ENCODE data around the gene NEU1.
"Not testable (repeated sequence)": the region's sequence is repeated elsewhere in the genome, so short reads cannot be mapped to it uniquely, and the experiment has no call there.

The NEU1 gene

DNA sequence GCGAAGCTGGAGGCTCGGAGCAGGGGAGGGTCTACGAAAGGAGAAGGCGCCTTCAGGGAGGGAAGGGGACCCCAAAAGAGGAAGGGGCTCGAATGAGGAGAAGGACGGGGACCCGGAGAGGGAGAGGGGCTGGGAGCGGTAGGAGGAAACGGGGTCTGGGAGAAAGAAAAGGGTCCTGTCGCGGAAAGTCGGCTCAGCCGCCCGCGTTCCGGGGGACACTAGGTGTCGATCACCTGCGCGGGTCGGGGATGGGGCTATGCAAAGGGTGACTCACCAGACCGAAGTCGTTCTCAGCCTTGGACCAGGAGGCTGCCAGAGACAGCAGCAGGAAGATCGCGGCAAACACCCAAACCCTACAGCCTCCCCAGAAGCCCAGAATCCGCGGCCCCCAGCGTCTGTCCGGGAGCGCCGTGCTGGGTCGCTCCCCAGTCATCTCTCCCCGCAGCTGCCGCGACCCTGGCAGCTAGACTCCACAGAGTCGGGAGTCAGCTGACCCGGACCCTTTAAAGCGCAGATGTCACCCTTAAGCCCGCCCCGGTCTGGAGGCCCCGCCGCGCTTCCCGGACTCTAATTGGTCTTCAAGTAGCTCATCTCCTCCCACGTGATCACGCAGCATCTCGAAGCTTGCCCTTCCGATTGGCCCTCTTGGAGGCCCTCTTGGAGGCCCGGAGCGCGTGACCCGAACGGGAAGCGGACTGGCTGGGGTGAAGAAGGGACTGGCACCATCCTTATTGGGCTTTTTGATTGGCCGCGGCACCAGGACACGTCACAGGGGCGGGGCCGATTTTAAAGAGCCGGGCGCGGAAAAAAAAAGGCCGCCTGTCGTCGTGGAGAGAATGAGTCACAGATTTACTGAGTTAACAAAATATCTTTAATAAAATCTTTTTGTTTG is at the start of gene NEU1:
Gene NEU1 (minus strand): TSS at position 478 of the 892 bp plus-strand sequence. CDS start 45 bp downstream, at position 433.
- in situ Hi-C loops (cut with HindIII; ENCODE audit: low pct_unique_long_range_greater_than_20kb, low sequenced_read_pairs) = no loop called here
- no peak for TF ChIP-seq JUND (IDR thresholded peaks at IDR 0.05; ENCODE audit: low read depth)
- DNase-seq (ENCODE audit: low read depth in 1 of 2, low spot score in 1 of 2) = peak; percentile 100

DNA sequence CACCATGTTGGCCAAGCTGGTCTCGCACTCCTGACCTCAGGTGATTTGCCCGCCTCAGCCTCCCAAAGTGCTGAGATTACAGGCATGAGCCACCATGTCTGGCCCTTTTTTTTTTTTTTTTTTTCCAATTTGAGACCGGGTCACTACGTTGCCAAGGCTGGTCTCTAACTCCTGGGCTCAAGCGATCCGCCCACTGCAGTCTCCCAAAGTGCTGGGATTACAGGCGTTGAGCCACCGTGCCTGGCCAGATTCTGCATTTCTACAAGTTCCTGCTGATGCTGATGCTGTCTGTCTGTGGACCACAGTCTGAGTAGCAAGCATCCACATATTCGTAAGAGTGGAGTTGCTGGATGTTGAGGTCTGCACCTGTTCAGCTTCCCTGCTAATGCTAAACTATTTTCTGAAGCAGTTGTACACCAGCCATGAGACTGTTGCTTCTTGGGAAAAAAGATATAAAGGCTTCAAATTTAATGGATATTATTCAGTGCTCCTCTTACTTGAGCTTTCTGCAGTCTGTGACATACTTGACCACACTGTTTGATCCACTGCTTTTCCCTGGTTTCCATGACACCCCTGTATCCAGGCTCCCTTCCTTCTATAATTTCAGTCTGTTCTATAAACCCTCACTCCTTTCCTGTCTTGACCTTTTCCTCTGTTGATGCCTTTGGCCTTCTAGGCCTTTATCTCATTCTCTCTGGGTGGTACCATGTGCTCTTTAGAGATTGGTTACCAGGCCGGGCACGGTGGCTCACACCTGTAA is 49.4 kb upstream of the NEU1 start:
- DNase-seq (ENCODE audit: low read depth in 1 of 2, low spot score in 1 of 2) = no peak
- in situ Hi-C loops (cut with HindIII; ENCODE audit: low pct_unique_long_range_greater_than_20kb, low sequenced_read_pairs) = no loop called here
- TF ChIP-seq JUND (IDR thresholded peaks at IDR 0.05; ENCODE audit: low read depth) = no peak

DNA sequence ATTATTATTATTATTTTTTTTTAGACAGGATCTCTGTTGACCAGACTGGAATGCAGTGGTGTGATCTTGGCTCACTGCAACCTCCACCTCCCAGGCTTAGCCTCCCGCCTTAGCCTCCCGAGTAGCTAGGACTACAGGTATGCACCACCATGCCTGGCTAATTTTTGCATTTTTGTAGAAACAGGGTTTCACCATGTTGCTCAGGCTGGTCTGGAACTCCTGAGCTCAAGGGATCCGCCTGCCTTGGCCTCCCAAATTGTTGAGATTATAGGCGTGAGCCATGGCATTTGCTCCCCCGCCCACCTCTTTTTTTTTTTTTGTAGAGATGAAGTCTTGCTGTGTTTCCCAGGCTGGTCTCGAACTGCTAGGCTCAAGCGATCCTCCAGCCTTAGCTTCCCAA is 46.7 kb upstream of the NEU1 start:
- DNase-seq (ENCODE audit: low read depth in 1 of 2, low spot score in 1 of 2); in situ Hi-C loops (cut with HindIII; ENCODE audit: low pct_unique_long_range_greater_than_20kb, low sequenced_read_pairs): not testable (repeated sequence)

DNA sequence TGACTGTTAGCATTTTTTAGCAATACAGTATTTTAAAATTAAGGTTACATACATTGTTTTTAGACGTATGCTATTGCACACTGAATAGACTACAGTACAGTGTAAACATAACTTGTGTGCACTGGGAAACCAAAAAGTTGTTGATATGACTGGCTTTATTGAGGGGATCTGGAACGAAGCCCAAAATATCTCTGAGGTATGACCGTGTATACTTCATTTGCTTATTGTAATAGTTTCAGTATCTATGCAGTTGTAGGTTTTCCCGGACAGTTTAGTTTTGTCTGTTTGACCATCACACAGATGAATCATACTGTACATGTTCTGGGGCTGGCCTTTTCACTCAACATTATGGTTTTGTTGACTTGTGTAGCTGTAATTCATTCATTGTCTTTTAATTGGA is 46.2 kb upstream of the NEU1 start:
- TF ChIP-seq JUND (IDR thresholded peaks at IDR 0.05; ENCODE audit: low read depth) = no peak
- in situ Hi-C loops (cut with HindIII; ENCODE audit: low pct_unique_long_range_greater_than_20kb, low sequenced_read_pairs) = no loop called here
- peak in 1 of 2 experiments; percentile 19 for DNase-seq (ENCODE audit: low read depth in 1 of 2, low spot score in 1 of 2)

DNA sequence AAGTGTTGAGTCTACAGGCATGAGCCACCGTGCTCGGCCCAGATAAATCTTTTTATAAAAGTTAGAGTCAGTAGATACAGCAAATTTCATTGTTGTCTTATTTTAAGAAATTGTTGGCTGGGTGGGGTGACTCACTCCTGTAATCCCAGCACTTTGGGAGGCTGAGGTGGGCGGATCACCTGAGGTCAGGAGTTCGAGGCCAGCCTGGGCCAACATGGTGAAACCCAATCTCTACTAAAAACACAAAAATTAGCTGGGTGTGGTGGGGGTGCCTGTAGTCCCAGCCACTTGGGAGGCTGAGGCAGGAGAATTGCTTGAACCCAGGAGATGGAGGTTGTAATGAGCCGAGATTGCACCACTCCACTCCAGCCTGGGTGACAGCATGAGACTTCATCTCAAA is 45.6 kb upstream of the NEU1 start:
- in situ Hi-C loops (cut with HindIII; ENCODE audit: low pct_unique_long_range_greater_than_20kb, low sequenced_read_pairs); DNase-seq (ENCODE audit: low read depth in 1 of 2, low spot score in 1 of 2): not testable (repeated sequence)

DNA sequence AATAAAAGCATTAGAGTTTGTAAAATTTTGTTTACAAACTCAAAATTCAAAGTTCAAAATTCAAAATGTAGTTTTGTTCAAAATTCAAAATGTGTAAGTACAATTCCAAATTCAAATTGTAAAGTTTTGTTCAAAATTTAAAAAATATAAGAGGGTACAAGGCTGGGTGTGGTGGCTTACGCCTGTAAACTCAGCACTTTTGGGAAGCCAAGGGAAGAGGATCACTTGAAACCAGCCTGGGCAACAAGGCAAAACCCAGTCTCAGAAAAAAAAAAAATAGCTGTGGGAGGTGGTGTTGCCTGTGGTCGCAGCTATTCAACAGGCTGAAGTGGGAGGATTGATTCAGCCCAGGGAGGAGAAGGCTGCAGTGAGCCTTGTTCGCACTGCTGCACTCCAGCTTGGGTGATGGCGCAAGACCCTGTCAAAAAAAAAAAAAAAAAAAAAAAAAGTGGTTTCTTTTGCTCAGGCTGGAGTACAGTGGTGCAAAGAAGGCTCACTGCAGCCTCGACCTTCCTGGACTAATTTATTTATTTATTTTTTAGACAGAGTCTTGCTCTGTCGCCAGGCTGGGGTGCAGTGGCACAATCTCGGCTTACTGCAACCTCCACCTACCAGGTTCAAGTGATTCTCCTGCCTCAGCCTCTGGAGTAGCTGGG is 44.7 kb upstream of the NEU1 start:
- DNase-seq (ENCODE audit: low read depth in 1 of 2, low spot score in 1 of 2) = no peak
- in situ Hi-C loops (cut with HindIII; ENCODE audit: low pct_unique_long_range_greater_than_20kb, low sequenced_read_pairs) = no loop called here
- no peak for TF ChIP-seq JUND (IDR thresholded peaks at IDR 0.05; ENCODE audit: low read depth)

DNA sequence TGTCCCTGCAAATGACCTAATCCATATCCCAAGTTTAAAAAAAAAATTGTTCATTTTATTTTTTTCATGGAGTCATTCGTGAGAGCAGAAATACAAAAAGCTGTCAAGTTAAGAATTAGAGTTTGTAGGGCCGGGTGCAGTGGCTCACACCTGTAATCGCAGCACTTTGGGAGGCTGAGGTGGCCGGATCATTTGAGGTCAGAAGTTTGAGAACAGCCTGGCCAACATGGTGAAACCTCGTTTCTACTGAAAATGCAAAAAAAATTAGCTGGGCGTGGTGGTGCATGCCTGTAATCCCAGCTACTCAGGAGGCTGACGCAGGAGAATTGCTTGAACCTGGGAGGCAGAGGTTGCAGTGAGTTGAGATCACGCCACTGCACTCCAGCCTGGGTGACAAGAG is 44.1 kb upstream of the NEU1 start:
- in situ Hi-C loops (cut with HindIII; ENCODE audit: low pct_unique_long_range_greater_than_20kb, low sequenced_read_pairs) = not testable (repeated sequence)

DNA sequence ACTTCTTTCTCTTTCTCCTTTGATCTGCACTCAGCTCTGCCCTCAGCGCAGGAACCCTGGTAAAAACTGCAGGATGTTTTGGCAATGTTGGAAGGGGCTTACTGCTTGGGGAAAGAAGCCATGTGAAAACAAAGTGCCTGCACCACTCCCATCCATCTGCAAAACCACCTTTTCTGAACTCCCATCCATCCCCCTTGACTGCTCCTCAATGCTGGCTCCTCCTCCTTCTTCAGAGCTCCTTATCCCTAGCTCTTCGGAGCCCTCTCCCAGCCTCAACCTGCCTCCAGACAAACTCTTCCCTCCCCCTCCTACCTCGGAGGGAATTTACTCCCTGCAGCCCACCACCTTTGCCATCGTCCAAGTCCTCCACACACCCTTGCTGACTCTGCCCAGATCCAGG is 43.5 kb upstream of the NEU1 start:
- DNase-seq (ENCODE audit: low read depth in 1 of 2, low spot score in 1 of 2) = no peak
- in situ Hi-C loops (cut with HindIII; ENCODE audit: low pct_unique_long_range_greater_than_20kb, low sequenced_read_pairs) = no loop called here

More for the DNA sequence above, 44.1 kb upstream of the NEU1 start:
- DNase-seq (ENCODE audit: low read depth in 1 of 2, low spot score in 1 of 2) = not testable (repeated sequence)

DNA sequence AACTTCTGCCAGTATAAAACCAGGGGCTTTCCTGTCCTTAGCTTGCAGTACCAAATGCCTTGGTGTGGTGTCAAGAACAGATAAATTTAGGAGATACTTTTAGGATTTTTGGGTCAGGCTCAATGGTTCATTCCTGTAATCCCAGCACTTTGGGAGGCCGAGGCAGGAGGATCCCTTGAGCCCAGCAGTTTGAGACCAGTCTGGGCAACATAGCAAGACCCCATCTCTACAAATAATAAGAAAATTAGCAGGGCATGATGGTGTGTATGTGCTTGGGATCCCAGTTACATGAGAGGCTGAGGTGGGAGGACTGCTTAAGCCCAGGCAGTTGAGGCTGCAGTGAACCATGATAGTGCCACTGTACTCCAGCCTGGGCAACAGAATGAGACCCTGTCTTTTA is 42.4 kb upstream of the NEU1 start:
- no peak for TF ChIP-seq JUND (IDR thresholded peaks at IDR 0.05; ENCODE audit: low read depth)
- in situ Hi-C loops (cut with HindIII; ENCODE audit: low pct_unique_long_range_greater_than_20kb, low sequenced_read_pairs) = no loop called here
- no peak for DNase-seq (ENCODE audit: low read depth in 1 of 2, low spot score in 1 of 2)

More for the DNA sequence above, 43.5 kb upstream of the NEU1 start:
- TF ChIP-seq JUND (IDR thresholded peaks at IDR 0.05; ENCODE audit: low read depth) = no peak

DNA sequence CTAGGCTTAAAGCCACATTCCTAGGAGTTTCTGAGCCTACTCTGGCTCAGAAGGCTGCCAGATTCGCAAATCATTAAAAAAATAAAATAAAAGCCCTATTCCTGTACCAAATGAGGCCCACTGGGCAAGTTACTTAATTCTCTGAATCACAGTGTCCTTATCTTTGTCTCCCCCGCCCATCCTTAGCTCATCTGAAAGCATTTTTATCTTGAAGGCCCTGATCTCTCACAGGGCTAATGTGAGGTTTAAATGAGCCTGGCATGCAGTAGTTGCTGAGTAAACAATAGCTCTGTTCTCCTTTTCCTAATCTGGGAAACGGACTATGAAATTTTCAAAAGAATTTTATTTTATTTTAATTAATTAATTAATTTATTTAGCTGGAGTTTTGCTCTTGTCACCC is 41.3 kb upstream of the NEU1 start:
- no peak for TF ChIP-seq JUND (IDR thresholded peaks at IDR 0.05; ENCODE audit: low read depth)
- DNase-seq (ENCODE audit: low read depth in 1 of 2, low spot score in 1 of 2) = no peak
- in situ Hi-C loops (cut with HindIII; ENCODE audit: low pct_unique_long_range_greater_than_20kb, low sequenced_read_pairs) = no loop called here

DNA sequence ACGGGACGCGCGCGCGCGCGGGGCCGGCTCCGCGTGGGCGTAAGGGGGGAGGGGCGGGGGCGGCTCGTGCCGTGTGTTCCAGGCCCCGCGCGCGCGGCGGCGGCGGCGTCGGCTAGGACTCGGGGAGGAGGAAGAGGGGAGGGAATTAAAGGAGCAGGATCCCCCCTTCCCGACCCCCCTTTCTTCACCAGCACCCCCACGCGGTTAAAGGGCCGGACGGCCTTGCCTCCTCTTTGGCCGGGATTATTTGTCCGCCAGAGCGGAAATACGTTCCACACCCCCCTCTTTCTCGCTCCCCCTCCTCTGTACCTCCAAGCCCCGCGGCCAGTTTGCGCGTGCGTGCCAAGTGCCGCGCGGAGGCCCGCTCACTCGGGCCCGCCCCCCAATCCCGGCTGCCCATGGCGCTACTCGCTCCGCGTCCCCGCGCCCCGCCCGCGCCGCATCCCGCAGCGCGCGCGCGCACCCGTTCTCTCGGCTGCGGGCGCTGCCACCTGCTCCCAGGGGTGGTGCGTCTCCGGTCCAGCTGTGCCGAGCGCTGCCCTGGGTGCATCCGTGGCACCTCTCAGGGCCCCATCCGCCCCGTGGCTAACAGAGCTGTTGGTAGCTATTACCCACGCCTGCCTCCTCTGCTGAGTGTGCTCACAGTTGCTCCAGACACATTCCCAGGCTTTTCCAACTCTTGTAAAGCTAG is 39.5 kb upstream of the NEU1 start, which contains the start of gene ZBTB12:
Gene ZBTB12 (minus strand): TSS at position 134 of the 691 bp plus-strand sequence. CDS start 781 bp downstream, outside the sequence.
- in situ Hi-C loops (cut with HindIII; ENCODE audit: low pct_unique_long_range_greater_than_20kb, low sequenced_read_pairs) = no loop called here
- no peak for TF ChIP-seq JUND (IDR thresholded peaks at IDR 0.05; ENCODE audit: low read depth)
- DNase-seq (ENCODE audit: low read depth in 1 of 2, low spot score in 1 of 2) = peak; percentile 85 to 98

DNA sequence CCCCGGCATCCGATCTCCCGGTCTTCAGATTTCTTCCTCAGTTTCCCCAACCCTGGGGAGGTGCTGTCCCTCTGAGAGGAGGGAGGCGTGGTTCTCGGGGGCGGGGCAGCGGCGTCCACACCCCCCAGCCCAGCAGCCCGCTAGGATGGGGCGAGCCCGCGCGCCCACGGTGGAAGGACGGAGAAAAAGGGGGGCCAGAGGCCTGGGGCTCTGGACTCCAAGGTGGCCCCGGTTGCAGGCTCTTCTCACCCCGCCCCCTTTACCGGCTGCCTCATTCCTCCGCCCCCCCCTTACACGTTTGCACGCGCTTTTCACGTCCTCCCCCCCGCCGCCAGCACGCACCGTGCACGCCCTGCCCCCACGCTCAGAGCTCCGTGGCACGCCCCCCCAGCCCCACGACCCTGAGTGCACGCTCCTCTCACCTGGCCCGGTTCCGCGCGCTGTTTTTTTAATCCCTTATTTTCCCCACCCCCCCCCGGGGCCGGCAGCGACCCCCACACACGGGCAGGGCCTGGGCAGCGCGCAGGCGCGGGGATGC is 38.9 kb upstream of the NEU1 start:
- TF ChIP-seq JUND (IDR thresholded peaks at IDR 0.05; ENCODE audit: low read depth) = no peak
- peak; percentile 50 to 77 for DNase-seq (ENCODE audit: low read depth in 1 of 2, low spot score in 1 of 2)
- in situ Hi-C loops (cut with HindIII; ENCODE audit: low pct_unique_long_range_greater_than_20kb, low sequenced_read_pairs) = no loop called here

Measured in T47D (cell line).